Measurements from ENCODE around the gene PRR5L. TPM values are rescaled to one million over a fixed set of nuclear protein-coding genes. Genes with fewer than 3 reads are reported as not detected.

Gene PRR5L
- total and polyA plus RNA-seq, 9 of the 15 experiments (the other 6 are each of a cell fraction or from before 2014, with no cell fraction given), result 0.11 to 0.60 (median 0.36) TPM; not detected in 2

DNA sequence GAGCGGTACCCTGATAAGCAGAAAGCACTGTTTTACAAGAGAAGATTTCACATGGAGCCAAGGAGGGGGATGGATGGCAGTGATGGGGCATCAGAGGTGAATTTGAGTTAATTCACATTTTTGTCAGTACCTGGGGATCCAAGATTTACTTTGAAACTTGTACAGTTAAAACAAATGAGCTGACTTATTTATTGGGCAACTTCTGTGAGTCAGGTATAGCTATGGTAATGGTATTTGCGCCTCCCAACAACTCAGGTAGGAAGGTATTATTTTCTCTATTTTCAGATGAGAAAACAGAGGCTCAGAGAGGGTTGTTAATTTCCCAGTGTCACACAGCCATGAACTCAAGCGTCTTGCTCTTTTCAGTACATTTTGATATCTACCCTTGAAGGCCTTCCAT, 83.6 kb downstream of the PRR5L start:
- Histone ChIP-seq H3K9ac (ENCODE audit: insufficient read depth in 1 of 2, low read depth in 2 of 2, low read length in 2 of 2) (no peak overlapping the region), H3K4me2 (ENCODE audit: insufficient read depth, low read length) (no peak overlapping the region), H3K9me1 (ENCODE audit: control insufficient read depth, insufficient read depth, low read length) (no peaks in the 10 kb centered on the region), H3K4me1 (replicated peaks in 1 of 2; ENCODE audit: control insufficient read depth in 2 of 2, insufficient read depth in 2 of 2, low read length in 2 of 2) (peaks cover 0 to 15% of the 10 kb centered on the region in 2 experiments; a peak in 1 of 5 replicates), H3K4me3 (no peak overlapping the region), H3K27ac (ENCODE audit: extremely low read depth, low read depth, low read length) (no peak overlapping the region), H2AFZ (ENCODE audit: low read depth, low read length) (no peak overlapping the region), H3K27me3 (ENCODE audit: control insufficient read depth in 2 of 2, insufficient read depth in 2 of 2, low read length in 2 of 2) (peaks cover 31 to 36% of the 10 kb centered on the region in 2 experiments), H3K36me3 (ENCODE audit: control insufficient read depth, insufficient read depth, low read length) (no peaks in the 10 kb centered on the region), H4K20me1 (replicated peaks; ENCODE audit: control insufficient read depth, insufficient read depth, low read length) (no peaks in the 10 kb centered on the region), H3K79me2 (ENCODE audit: control insufficient read depth, insufficient read depth, low read length) (no peaks in the 10 kb centered on the region), H3K9me3 (replicated peaks; ENCODE audit: control insufficient read depth, insufficient read depth, low read depth, low read length) (no peaks in the 10 kb centered on the region)
- POLR2A ChIA-PET, result no interaction called here
- 0% methylated on average over 3 of the region's 3 CpGs for whole genome bisulfite sequencing (ENCODE audit: insufficient coverage, low coverage, missing lambda C conversion rate)
- no peak for FAIRE-seq
- ATAC-seq, result no peak
- in situ Hi-C loops (cut with MboI) (no loop called here), intact Hi-C loops (cut with micrococcal nuclease) (no loop called here)
- DNase-seq (ENCODE audit: extremely low read depth in 1 of 4, low spot score in 3 of 4), result no peak
- CTCF ChIA-PET (ENCODE audit: low intra/inter-chr PET ratio), result no interaction called here
- no TSS peak for BruUV-seq (replicated peaks)
- TF ChIP-seq ZFP36 (IDR thresholded peaks at IDR 0.05; ENCODE audit: low read depth, low read length, partially characterized antibody) (peak; percentile 26), RUNX1 (IDR thresholded peaks at IDR 0.05; ENCODE audit: low read depth) (no peak), RCOR1 (IDR thresholded peaks at IDR 0.05; ENCODE audit: borderline replicate concordance in 1 of 2, low read depth in 2 of 2, low read length in 2 of 2) (no peak), TGIF2 (CRISPR knock-in tag; IDR thresholded peaks at IDR 0.05) (no peak), MTA1 (IDR thresholded peaks at IDR 0.05; ENCODE audit: borderline replicate concordance) (no peak), RBM25 (IDR thresholded peaks at IDR 0.05; ENCODE audit: low read depth, low read length, severe bottlenecking) (peak; percentile 39), SMARCA4 (IDR thresholded peaks at IDR 0.05) (no peak), SREBF2 (CRISPR knock-in tag; IDR thresholded peaks at IDR 0.05) (no peak)
- TF ChIP-seq, protein P1, sequence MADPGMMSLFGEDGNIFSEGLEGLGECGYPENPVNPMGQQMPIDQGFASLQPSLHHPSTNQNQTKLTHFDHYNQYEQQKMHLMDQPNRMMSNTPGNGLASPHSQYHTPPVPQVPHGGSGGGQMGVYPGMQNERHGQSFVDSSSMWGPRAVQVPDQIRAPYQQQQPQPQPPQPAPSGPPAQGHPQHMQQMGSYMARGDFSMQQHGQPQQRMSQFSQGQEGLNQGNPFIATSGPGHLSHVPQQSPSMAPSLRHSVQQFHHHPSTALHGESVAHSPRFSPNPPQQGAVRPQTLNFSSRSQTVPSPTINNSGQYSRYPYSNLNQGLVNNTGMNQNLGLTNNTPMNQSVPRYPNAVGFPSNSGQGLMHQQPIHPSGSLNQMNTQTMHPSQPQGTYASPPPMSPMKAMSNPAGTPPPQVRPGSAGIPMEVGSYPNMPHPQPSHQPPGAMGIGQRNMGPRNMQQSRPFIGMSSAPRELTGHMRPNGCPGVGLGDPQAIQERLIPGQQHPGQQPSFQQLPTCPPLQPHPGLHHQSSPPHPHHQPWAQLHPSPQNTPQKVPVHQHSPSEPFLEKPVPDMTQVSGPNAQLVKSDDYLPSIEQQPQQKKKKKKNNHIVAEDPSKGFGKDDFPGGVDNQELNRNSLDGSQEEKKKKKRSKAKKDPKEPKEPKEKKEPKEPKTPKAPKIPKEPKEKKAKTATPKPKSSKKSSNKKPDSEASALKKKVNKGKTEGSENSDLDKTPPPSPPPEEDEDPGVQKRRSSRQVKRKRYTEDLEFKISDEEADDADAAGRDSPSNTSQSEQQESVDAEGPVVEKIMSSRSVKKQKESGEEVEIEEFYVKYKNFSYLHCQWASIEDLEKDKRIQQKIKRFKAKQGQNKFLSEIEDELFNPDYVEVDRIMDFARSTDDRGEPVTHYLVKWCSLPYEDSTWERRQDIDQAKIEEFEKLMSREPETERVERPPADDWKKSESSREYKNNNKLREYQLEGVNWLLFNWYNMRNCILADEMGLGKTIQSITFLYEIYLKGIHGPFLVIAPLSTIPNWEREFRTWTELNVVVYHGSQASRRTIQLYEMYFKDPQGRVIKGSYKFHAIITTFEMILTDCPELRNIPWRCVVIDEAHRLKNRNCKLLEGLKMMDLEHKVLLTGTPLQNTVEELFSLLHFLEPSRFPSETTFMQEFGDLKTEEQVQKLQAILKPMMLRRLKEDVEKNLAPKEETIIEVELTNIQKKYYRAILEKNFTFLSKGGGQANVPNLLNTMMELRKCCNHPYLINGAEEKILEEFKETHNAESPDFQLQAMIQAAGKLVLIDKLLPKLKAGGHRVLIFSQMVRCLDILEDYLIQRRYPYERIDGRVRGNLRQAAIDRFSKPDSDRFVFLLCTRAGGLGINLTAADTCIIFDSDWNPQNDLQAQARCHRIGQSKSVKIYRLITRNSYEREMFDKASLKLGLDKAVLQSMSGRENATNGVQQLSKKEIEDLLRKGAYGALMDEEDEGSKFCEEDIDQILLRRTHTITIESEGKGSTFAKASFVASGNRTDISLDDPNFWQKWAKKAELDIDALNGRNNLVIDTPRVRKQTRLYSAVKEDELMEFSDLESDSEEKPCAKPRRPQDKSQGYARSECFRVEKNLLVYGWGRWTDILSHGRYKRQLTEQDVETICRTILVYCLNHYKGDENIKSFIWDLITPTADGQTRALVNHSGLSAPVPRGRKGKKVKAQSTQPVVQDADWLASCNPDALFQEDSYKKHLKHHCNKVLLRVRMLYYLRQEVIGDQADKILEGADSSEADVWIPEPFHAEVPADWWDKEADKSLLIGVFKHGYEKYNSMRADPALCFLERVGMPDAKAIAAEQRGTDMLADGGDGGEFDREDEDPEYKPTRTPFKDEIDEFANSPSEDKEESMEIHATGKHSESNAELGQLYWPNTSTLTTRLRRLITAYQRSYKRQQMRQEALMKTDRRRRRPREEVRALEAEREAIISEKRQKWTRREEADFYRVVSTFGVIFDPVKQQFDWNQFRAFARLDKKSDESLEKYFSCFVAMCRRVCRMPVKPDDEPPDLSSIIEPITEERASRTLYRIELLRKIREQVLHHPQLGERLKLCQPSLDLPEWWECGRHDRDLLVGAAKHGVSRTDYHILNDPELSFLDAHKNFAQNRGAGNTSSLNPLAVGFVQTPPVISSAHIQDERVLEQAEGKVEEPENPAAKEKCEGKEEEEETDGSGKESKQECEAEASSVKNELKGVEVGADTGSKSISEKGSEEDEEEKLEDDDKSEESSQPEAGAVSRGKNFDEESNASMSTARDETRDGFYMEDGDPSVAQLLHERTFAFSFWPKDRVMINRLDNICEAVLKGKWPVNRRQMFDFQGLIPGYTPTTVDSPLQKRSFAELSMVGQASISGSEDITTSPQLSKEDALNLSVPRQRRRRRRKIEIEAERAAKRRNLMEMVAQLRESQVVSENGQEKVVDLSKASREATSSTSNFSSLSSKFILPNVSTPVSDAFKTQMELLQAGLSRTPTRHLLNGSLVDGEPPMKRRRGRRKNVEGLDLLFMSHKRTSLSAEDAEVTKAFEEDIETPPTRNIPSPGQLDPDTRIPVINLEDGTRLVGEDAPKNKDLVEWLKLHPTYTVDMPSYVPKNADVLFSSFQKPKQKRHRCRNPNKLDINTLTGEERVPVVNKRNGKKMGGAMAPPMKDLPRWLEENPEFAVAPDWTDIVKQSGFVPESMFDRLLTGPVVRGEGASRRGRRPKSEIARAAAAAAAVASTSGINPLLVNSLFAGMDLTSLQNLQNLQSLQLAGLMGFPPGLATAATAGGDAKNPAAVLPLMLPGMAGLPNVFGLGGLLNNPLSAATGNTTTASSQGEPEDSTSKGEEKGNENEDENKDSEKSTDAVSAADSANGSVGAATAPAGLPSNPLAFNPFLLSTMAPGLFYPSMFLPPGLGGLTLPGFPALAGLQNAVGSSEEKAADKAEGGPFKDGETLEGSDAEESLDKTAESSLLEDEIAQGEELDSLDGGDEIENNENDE (IDR thresholded peaks at IDR 0.05; ENCODE audit: low read depth, low read length), result no peak
- TF ChIP-seq, protein P2, sequence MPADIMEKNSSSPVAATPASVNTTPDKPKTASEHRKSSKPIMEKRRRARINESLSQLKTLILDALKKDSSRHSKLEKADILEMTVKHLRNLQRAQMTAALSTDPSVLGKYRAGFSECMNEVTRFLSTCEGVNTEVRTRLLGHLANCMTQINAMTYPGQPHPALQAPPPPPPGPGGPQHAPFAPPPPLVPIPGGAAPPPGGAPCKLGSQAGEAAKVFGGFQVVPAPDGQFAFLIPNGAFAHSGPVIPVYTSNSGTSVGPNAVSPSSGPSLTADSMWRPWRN (IDR thresholded peaks at IDR 0.05; ENCODE audit: low read depth), result no peak

Data from K562 (cell line).